ENCODE data around the gene PELO. TPM values are rescaled to one million over a fixed set of nuclear protein-coding genes. Genes with fewer than 3 reads are reported as not detected.

The PELO gene
- total and polyA plus RNA-seq, 9 of the 15 experiments (the other 6 are each of a cell fraction or from before 2014, with no cell fraction given): 5.8 to 14.6 (median 9.6) TPM

GRCh38 chr5:52799983-52800393, 12.3 kb downstream of the PELO start (continued):
- TF ChIP-seq IRF9 (tag; IDR thresholded peaks at IDR 0.05): no peak
- no peak for TF ChIP-seq MAFF (IDR thresholded peaks at IDR 0.05; ENCODE audit: low read length)
- no peak for TF ChIP-seq ZBTB1 (CRISPR knock-in tag; IDR thresholded peaks at IDR 0.05; ENCODE audit: borderline replicate concordance, low read depth)
- peak; percentile 77; the same call in 1 of the 2 replicates for TF ChIP-seq EP400 (IDR thresholded peaks at IDR 0.05)
- TF ChIP-seq, protein P1, sequence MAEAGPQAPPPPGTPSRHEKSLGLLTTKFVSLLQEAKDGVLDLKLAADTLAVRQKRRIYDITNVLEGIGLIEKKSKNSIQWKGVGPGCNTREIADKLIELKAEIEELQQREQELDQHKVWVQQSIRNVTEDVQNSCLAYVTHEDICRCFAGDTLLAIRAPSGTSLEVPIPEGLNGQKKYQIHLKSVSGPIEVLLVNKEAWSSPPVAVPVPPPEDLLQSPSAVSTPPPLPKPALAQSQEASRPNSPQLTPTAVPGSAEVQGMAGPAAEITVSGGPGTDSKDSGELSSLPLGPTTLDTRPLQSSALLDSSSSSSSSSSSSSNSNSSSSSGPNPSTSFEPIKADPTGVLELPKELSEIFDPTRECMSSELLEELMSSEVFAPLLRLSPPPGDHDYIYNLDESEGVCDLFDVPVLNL (CRISPR knock-in tag; IDR thresholded peaks at IDR 0.05; ENCODE audit: low read depth): no peak
- TF ChIP-seq ZNF197 (CRISPR knock-in tag; IDR thresholded peaks at IDR 0.05; ENCODE audit: low read depth): no peak
- TF ChIP-seq RUNX1 (IDR thresholded peaks at IDR 0.05; ENCODE audit: low read depth): no peak
- no peak for TF ChIP-seq CC2D1A (IDR thresholded peaks at IDR 0.05)
- TF ChIP-seq MITF (IDR thresholded peaks at IDR 0.05): no peak
- TF ChIP-seq ELF4 (CRISPR knock-in tag; IDR thresholded peaks at IDR 0.05): no peak
- no peak for TF ChIP-seq HNRNPK (IDR thresholded peaks at IDR 0.05; ENCODE audit: low read depth, low read length, poor library complexity, severe bottlenecking)
- no peak for TF ChIP-seq CREBBP (IDR thresholded peaks at IDR 0.05; ENCODE audit: low read depth, low read length)
- TF ChIP-seq ZNF778 (CRISPR knock-in tag; IDR thresholded peaks at IDR 0.05): no peak
- TF ChIP-seq ATF4 (CRISPR knock-in tag; IDR thresholded peaks at IDR 0.05): 0 out of 2 replicates have a peak, but pooled peaks have one; percentile 50
- TF ChIP-seq ZFP91 (CRISPR knock-in tag; IDR thresholded peaks at IDR 0.05): no peak
- TF ChIP-seq, protein P2, sequence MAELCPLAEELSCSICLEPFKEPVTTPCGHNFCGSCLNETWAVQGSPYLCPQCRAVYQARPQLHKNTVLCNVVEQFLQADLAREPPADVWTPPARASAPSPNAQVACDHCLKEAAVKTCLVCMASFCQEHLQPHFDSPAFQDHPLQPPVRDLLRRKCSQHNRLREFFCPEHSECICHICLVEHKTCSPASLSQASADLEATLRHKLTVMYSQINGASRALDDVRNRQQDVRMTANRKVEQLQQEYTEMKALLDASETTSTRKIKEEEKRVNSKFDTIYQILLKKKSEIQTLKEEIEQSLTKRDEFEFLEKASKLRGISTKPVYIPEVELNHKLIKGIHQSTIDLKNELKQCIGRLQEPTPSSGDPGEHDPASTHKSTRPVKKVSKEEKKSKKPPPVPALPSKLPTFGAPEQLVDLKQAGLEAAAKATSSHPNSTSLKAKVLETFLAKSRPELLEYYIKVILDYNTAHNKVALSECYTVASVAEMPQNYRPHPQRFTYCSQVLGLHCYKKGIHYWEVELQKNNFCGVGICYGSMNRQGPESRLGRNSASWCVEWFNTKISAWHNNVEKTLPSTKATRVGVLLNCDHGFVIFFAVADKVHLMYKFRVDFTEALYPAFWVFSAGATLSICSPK (IDR thresholded peaks at IDR 0.05; ENCODE audit: borderline replicate concordance): no peak
- TF ChIP-seq WHSC1 (IDR thresholded peaks at IDR 0.05; ENCODE audit: low read length): no peak
- no peak for TF ChIP-seq ZNF134 (CRISPR knock-in tag; conservative IDR thresholded peaks at IDR 0.05)
- TF ChIP-seq, protein P3, sequence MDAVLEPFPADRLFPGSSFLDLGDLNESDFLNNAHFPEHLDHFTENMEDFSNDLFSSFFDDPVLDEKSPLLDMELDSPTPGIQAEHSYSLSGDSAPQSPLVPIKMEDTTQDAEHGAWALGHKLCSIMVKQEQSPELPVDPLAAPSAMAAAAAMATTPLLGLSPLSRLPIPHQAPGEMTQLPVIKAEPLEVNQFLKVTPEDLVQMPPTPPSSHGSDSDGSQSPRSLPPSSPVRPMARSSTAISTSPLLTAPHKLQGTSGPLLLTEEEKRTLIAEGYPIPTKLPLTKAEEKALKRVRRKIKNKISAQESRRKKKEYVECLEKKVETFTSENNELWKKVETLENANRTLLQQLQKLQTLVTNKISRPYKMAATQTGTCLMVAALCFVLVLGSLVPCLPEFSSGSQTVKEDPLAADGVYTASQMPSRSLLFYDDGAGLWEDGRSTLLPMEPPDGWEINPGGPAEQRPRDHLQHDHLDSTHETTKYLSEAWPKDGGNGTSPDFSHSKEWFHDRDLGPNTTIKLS (IDR thresholded peaks at IDR 0.05; ENCODE audit: borderline replicate concordance, low read depth): no peak
